HG03575 (cell line): ENCODE results near the gene TMEM222.
"Not testable (repeated sequence)": the region's sequence is repeated elsewhere in the genome, so short reads cannot be mapped to it uniquely, and the experiment has no call there.

Experiments used
- ATAC-seq: cut with Tn5 transposase; IDR thresholded peaks from one replicate; pipeline ENCODE4 v1.9.1; 2021; ENCODE audit not compliant: unreplicated experiment, insufficient number of reproducible peaks, low FRiP score; ENCODE audit errors: extremely low read depth

The TMEM222 gene

GRCh38 chr1:27372022-27372807, 50.3 kb downstream of the TMEM222 start:
- ATAC-seq = no peak

DNA sequence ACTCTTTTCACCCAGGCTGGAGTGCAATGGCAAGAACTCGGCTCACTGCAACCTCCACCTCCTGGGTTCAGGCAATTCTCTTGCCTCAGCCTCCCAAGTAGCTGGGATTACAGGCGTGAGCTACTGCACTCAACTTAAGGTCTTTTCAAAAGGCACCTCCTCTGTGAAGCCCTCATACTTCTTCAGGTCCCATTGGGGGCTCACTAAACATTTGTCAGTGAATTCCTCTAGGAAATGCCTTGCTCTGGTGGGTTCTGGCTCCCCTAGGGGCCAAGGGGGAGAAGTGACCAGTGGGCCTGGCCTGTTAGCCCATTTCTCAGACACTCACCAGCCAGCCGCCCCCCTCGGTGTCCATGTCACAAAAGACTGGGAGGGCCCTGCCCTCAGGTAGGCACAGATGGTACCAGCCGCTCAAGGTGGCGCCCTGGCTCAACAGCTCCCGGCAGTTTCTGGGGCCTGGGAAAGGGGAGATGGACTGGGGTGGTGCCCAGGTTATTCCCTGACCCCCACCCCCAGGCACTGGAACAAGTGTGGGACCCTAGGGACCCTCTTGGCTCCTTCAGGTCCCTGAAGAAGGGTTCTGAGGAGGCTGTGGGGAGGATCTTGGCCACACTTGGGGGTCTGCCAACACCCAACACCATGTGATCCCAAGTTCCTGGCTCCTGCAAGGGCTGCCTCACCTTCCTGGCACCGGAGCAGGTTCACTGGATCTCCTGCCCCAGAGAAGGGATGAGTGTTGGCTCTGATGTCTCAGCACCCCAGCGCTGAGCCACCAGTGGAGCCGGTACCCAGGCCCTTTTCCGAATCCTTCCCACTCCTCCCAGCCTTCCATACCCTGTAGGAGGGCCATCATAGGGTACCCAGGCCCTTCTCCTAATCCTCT, 51.1 kb downstream of the TMEM222 start:
- no peak for ATAC-seq

- no peak for ATAC-seq
Measured at GRCh38 chr1:27374362-27375086, 52.6 kb downstream of the TMEM222 start, which contains the start of gene FCN3. TSS of gene FCN3 (minus strand) at chr1:27374824. CDS start at chr1:27374818, 6 bp downstream.

DNA sequence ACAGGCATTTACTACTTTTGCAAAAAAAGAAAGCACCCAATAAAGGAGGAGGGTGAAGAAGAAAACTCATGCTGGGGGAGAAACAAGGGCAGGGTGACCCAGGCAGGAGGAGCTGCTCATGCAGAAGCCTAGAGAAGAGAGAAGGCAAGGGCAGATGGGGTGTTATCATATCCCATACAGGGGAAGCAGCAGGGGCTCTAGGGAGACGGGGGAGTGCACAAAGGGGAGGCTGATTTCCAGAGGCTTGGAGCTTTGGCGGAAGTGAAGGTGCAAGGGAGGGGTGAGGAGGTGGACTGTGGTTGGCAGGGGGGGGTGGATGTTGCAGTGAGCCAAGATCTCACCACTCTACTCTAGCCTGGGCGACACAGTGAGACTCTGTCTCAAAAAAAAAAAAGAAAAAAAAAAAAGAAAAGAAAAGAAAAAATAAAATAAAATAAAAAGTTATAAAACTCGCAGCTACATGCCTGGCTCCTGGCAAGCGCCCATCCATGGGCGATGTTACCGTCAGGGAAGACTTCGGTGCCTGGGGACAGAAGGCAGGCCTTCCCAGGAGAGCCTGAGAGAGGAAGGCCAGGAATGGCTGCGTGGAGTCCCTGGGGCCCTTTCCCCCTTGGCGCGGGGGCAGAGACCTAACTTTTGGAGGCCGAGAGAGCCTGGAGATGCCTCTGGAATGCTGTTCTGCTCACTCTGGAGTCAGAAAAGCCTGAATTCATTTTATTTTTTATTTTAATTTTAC, 56.0 kb downstream of the TMEM222 start:
- no peak for ATAC-seq

GRCh38 chr1:27379564-27380122, 57.7 kb downstream of the TMEM222 start:
- no peak for ATAC-seq

GRCh38 chr1:27380224-27380623, 58.3 kb downstream of the TMEM222 start:
- ATAC-seq = no peak

DNA sequence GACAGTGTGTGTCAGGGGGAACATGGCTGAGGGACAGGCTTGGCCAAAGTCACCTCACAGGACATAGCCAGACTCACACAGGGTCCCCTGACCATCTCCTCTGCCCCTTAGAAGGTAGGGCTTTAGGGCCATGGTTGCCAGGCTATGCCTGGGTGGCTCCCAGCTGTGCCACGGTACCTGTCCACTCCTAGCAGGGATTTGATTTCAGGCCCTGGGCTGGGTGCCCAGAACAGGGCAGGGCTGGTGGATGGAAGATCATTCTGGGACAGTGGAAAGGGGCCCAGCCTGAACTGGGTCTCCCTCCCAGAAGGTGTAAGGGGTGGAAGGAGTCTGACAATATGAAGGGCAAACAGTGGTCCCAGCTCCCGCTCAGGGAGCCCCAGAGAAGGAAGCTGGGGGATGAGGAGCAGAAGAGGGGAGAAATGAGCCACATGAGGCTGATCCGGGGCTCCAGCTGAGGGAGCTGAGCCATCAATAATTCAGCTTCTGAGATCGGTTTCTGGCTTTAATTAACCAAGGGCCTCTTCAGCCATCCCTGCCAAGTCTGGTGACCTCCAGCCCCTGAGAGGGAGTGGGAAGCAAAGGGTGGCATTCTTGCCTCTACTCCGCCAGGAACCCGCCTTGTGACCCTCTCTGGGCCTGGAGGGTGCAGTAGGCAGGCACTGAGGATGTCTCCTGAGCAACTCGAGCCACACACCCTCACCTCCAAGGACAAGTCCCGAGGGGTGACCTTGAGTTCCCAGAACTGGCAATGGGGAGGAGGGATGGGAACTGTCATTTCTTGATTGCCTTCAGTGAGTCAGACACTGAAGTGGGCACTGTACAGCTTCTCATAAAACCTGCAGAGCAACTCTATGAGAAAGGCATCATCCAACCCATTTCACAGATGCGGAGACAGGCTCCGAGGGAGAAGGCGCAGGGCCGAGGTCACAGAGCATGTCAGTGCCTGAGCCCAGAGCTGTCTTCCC, 59.1 kb downstream of the TMEM222 start:
- ATAC-seq = no peak

DNA sequence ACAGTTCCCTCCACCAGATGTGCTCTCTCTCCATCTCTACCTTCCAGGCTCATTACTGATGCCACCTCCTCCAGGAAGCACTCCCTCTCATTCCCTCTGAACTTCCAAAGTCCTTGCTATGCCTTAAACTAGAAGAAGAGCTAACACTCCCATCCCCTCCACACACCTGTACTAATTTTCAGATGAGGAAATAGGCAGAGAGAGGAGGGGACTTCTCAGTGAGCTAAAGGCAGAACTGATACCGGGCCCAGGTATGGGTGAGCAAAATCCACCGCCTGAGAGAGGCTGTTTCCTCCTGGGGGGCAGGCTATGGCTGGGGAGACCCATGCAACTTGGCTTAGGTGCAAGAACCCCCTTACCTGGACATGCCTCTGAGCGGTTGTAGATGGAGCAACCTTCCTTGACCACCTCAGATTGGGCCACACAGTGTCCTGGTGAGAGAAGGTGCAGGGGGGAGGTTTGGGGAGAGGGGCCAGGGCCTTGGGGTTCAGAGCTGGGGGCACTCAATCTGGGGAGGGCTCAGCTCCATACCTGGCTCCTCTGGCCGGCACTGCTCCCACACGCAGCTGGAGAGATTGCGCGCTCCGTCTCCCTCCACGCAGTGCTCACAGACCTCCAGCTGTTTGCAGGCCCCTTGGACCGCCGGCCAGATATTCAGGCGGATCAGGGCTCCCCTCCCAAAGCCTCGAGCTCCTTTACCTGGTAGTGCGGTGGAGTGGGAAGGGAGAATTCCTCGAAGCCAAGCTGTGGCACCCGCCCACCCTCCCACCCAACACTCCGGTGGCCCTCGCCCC, 60.2 kb downstream of the TMEM222 start:
- ATAC-seq = no peak

DNA sequence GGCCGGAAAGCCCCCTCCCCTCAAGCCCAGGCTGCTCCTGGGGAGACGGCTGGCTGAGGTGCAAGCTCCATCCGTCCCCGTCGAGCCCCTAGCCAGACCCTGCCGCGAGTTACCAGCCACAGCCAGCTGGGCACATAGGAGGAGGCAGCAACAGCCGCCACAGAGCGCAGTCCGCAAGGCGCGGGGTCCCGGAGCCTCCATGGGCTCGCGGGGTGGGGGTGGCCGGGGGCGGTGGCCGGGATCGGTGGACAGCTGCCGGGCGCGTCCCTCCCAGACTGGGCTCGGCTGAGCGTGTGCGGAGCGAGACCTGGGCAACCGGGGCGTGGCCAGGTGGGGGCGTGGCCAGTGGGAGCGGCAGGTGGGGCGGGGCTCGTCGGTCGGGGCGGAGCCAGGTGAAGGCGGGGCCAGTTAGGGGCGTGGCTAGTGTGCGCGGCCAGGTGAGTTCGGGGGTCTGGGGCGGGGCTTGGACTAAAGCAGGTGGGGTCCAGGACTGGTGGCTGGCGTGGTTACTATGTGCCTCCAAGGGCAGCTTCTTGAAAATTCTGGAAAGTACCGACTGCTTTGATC, 61.2 kb downstream of the TMEM222 start, which contains the start of gene CD164L2:
CD164L2 (minus strand) TSS at position 295 of the 567 bp plus-strand sequence; CDS start at position 201, 94 bp downstream.
- no peak for ATAC-seq

GRCh38 chr1:27383661-27384060, 61.7 kb downstream of the TMEM222 start:
- no peak for ATAC-seq

- not testable (repeated sequence) for ATAC-seq
Measured at GRCh38 chr1:27384797-27385196, 62.8 kb downstream of the TMEM222 start.
